Small intestine (tissue), 4 donors: ENCODE results near the gene NINJ2. TPM values are rescaled to one million over a fixed set of nuclear protein-coding genes. Genes with fewer than 3 reads are reported as not detected.

Source experiments
- polyA plus RNA-seq, 4 donors: library from polyadenylated mRNA; stranded (reverse) in 3 of 4; unstranded in 1 of 4; fragments of 200-250 nt in 3 of 4; fragments of 120-200 nt in 1 of 4; gene quantifications; one replicate each; pipeline versions ENCODE4 v1.2.1 to v1.2.3, GENCODE V29; 2013
- donor health status: healthy with polysubstance abuse.
- donor health status: Bipolar disorder and iron deficiency.
- donor health status: healthy.

Gene NINJ2
- polyA plus RNA-seq, 4 donors, result 0.67 to 8.1 (median 3.8) TPM

Other genes with a start within 250 kb of the NINJ2 start
- 1 to 10 TPM in 2 of 4 donors, under 1 TPM in 1, not detected in 1; 0.45 to 6.6 (median 2.9) TPM for gene B4GALNT3, start 203.5 kb downstream of the NINJ2 start, polyA plus RNA-seq
- gene WNK1, start 89.1 kb upstream of the NINJ2 start, polyA plus RNA-seq, result 10 to 100 TPM; 12.7 to 48.4 (median 20.2) TPM